NT2/D1 (cell line): ENCODE measurements around the gene CARD19.
"Not testable (repeated sequence)": the region's sequence is repeated elsewhere in the genome, so short reads cannot be mapped to it uniquely, and the experiment has no call there.

ENCODE experiments used
- DNase-seq: peaks from one replicate; pipeline ENCODE4 v3.0.0-alpha.2; 2011; ENCODE audit warnings: low read depth, low spot score
- H3K27me3 ChIP-seq: 2 replicates; pipeline ENCODE4 v1.6.0; 2011; ENCODE audit warnings: mild to moderate bottlenecking; ENCODE audit not compliant: insufficient read length, insufficient read depth
- H3K36me3 ChIP-seq: 2 replicates; pipeline ENCODE4 v1.6.1; 2011; ENCODE audit warnings: mild to moderate bottlenecking, low read length, mixed read lengths; ENCODE audit not compliant: insufficient read depth, insufficient read length
- H3K4me1 ChIP-seq: 2 replicates; pipeline ENCODE4 v1.5.1; 2011; ENCODE audit not compliant: insufficient read depth, insufficient read length
- H3K4me3 ChIP-seq: 2 replicates; pipeline ENCODE4 v1.5.1; 2011; ENCODE audit warnings: low read depth; ENCODE audit not compliant: insufficient read length
- H3K9ac ChIP-seq: 2 replicates; pipeline ENCODE4 v1.6.0; 2011; ENCODE audit warnings: low read depth; ENCODE audit not compliant: insufficient read length
- H3K9me3 ChIP-seq: 2 replicates; pipeline ENCODE4 v1.5.1; 2011; ENCODE audit warnings: mild to moderate bottlenecking, low read length; ENCODE audit not compliant: insufficient read depth
- SUZ12 ChIP-seq: IDR thresholded peaks from 2 replicates; pipeline ENCODE4 v1.6.1; 2011; ENCODE audit not compliant: insufficient read length, insufficient read depth; ENCODE audit errors: extremely low read depth
- YY1 ChIP-seq: IDR thresholded peaks from 2 replicates; pipeline ENCODE4 v1.6.1; 2011; ENCODE audit not compliant: insufficient read length, insufficient read depth
- ZNF274 ChIP-seq: IDR thresholded peaks from 2 replicates; pipeline ENCODE4 v1.6.1; 2011; ENCODE audit warnings: mild to moderate bottlenecking, low read depth, low read length

Gene CARD19

DNA sequence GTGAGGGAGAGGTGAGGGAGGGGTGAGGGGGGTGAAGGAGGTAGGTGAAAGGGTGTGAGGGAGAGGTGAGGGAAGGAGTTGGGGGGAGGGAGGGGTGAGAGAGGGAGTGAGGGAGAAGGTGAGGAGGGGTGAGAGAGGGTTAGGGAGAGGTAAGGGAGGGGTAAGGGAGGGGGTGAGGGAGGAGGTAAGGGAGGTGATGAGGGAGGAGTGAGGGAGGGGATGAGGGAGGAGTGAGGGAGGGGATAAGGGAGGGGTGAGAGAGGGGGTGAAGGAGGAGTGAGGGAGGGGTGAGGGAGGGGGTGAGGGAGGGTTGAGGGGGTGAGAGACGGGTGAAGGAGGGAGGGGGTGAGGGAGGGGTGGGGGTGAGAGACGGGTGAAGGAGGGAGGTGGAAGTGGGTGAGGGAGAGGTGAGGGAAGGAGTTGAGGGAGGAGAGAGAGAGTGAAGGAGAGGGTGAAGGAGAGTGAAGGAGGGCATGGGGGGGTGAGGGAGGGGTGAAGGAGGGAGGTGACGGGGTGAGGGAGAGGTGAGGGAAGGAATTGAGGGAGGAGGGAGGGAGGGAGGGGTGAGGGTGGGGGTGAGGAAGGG lies 19.6 kb downstream of the CARD19 start:
- Histone ChIP-seq H3K9ac (no peak overlapping the region), H3K36me3 (peaks cover 12% of the 10 kb centered on the region)
- no peak for DNase-seq

DNA sequence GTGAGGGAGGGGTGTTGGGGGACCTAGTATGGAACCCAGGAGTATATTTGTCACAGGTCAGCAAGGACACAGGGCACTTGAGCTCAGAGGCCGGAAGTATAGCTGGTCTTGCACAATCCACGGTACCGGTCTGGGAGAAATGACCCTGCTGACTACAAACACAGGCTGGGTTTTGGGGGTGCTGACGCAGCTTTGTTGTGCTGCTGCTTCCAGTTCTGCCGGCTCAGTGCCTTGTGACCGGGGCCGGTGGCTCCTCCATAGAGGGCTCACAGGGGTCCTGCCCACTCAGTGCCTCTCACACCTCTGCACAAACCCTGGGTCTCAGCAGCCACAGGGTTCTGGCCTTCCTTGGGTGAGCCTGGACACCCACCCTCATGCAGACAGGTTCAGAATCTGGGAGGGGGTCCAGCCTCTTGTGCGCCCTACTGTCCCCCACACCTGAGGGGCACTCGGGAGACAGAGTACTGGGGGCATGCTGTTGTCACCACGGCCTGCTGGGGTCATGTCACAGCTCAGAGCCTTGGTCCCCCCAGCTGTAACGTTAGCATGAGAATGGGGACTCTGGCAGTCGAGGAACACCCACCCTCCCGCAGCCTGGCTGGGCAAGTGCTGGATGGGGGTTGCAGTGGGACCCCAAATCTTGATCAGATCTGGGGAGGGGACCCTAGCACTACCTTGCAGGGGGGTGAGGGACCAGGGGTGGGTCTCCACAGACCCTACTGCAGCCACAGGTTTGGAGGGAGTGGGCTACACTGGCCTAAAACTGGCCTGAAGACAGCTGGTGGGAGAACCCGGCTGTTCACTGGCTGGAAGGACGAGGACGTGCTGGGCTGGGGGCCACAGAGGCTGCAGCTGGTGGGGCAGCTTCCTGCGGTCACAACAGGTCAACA lies 20.3 kb downstream of the CARD19 start:
- DNase-seq = no peak
- TF ChIP-seq SUZ12 (no peak), ZNF274 (no peak), YY1 (no peak)
- peaks cover 20% of the 10 kb centered on the region for H3K4me1 ChIP-seq

More for the DNA sequence above, 19.6 kb downstream of the CARD19 start:
- no peak overlapping the region for H3K4me3 ChIP-seq
- H3K27me3 ChIP-seq = no peaks in the 10 kb centered on the region
- TF ChIP-seq ZNF274 (no peak), YY1 (no peak), SUZ12 (no peak)
- H3K4me1 ChIP-seq = peaks cover 24% of the 10 kb centered on the region
- H3K9me3 ChIP-seq = no peaks in the 10 kb centered on the region

DNA sequence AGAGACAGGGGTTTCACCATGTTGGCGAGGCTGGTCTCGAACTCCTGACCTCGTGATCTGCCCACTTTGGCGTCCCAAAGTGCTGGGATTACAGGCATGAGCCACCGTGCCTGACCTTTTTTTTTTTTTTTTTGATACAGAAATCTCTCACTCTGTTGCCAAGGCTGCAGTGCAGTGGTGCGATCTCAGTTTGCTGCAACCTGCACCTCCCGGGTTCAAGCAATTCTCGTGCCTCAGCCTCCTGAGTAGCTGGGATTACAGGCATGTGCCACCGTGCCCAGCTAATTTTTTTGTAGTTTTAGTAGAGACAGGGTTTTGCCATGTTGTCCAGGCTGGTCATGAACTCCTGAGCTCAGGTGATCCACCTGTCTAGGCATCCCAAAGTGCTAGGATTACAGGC lies 21.5 kb downstream of the CARD19 start:
- H3K4me3 ChIP-seq, H3K27me3 ChIP-seq, H3K9me3 ChIP-seq, H3K9ac ChIP-seq, DNase-seq: not testable (repeated sequence)
- peaks cover 15% of the 10 kb centered on the region for H3K4me1 ChIP-seq
- peaks cover 21% of the 10 kb centered on the region for H3K36me3 ChIP-seq

More for the DNA sequence above, 20.3 kb downstream of the CARD19 start:
- H3K9me3 ChIP-seq = no peaks in the 10 kb centered on the region
- no peaks in the 10 kb centered on the region for H3K27me3 ChIP-seq
- peak overlapping the region; percentile 64 for H3K9ac ChIP-seq
- H3K4me3 ChIP-seq = no peak overlapping the region
- peaks cover 12% of the 10 kb centered on the region for H3K36me3 ChIP-seq

GRCh38 chr9:93117924-93118862 lies 22.2 kb downstream of the CARD19 start:
- TF ChIP-seq SUZ12 (no peak), ZNF274 (no peak), YY1 (no peak)
- Histone ChIP-seq H3K4me3 (no peak overlapping the region), H3K36me3 (peaks cover 26% of the 10 kb centered on the region), H3K9ac (no peak overlapping the region), H3K4me1 (peaks cover 15% of the 10 kb centered on the region), H3K9me3 (no peaks in the 10 kb centered on the region), H3K27me3 (no peaks in the 10 kb centered on the region)
- no peak for DNase-seq

DNA sequence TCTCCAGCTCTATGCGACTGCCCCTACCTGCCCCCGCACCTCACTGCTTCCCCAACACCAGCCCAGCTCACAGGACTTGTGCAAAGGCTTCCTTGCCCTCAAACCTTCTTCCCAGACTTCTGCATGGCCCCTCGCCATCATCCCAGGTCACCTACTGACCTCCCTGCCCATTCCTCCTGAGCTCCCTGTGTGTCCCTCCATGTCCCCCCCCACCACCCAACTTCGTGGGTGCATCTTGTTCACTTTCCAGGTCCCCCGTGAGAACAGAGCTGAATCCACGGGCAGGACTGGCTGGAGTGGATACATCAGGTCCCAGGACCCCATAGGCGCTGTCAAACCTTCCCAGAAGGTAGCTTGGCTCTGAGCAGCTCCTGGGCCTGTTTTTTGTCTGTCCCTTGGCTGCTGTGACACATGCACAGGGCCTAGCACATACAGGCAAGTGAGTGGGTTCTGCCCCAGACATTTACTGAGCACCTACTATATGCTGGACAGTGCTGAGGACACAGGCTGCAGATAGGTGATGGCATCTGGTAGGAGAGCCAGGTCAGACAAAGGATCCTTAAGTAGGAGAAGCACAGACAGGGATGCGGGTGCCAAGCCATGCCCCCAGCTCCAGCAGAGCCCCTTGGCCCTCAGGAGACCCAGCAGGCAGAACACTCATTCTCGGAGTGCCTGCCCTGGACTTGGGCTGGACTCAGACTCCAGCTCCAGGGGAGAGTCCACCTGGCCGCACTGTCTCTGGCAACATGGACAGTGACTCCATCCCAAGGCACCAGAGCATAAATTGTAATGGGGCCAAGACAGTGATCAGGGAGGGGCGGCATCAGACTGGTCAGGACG lies 23.1 kb downstream of the CARD19 start:
- H3K9ac ChIP-seq = no peak overlapping the region
- H3K4me3 ChIP-seq = no peak overlapping the region
- H3K9me3 ChIP-seq = no peaks in the 10 kb centered on the region
- H3K4me1 ChIP-seq = peaks cover 15% of the 10 kb centered on the region
- TF ChIP-seq SUZ12 (no peak), ZNF274 (no peak), YY1 (no peak)
- DNase-seq = no peak
- H3K27me3 ChIP-seq = no peaks in the 10 kb centered on the region
- peaks cover 28% of the 10 kb centered on the region for H3K36me3 ChIP-seq

DNA sequence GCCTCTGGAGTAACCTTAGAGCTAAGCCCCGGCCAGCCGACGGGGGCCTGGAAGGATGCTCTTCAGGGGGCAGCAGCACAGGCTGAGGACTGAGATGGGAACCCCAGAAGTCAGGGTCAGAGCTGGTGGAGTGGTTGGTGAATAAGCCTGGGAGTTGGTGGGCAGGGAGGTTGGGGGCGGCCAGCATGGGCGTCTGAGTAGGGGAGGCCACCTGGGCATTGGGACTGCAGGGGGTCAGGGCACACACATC lies 23.6 kb downstream of the CARD19 start:
- no peaks in the 10 kb centered on the region for H3K27me3 ChIP-seq
- no peak for TF ChIP-seq YY1
- TF ChIP-seq ZNF274 = no peak
- TF ChIP-seq SUZ12 = no peak
- H3K9me3 ChIP-seq = no peaks in the 10 kb centered on the region
- H3K36me3 ChIP-seq = peaks cover 31% of the 10 kb centered on the region
- peaks cover 15% of the 10 kb centered on the region for H3K4me1 ChIP-seq
- H3K9ac ChIP-seq = no peak overlapping the region
- no peak overlapping the region for H3K4me3 ChIP-seq
- no peak for DNase-seq
